Nephron (organoid): ENCODE data around the gene AHSG.
"Not testable (repeated sequence)": the region's sequence is repeated elsewhere in the genome, so short reads cannot be mapped to it uniquely, and the experiment has no call there.

Experiments
- H3K27ac Mint-ChIP-seq, 3 experiments: 2 replicates each; pipeline ENCODE4 v1.8.0; 2020; ENCODE audit warnings: mixed read lengths in 3 of 3, mild to moderate bottlenecking in 2 of 3, moderate library complexity in 1 of 3
- H3K27me3 Mint-ChIP-seq: 2 replicates; pipeline ENCODE4 v1.8.0; 2021; ENCODE audit warnings: low read depth, mild to moderate bottlenecking, moderate library complexity, mixed read lengths
- H3K36me3 Mint-ChIP-seq: 2 replicates; pipeline ENCODE4 v1.8.0; 2020; ENCODE audit warnings: low read depth, mixed read lengths
- H3K4me1 Mint-ChIP-seq: 2 replicates; pipeline ENCODE4 v1.8.0; 2020; ENCODE audit warnings: mixed read lengths
- H3K4me3 Mint-ChIP-seq, 3 experiments: 2 replicates each; pipeline ENCODE4 v1.8.0; 2020; ENCODE audit warnings: mild to moderate bottlenecking in 3 of 3, mixed read lengths in 3 of 3, moderate library complexity in 2 of 3
- H3K9me3 Mint-ChIP-seq: 2 replicates; pipeline ENCODE4 v1.8.0; 2020; ENCODE audit warnings: mixed read lengths
- CTCF ChIP-seq, 3 experiments: fragments of 200-600 bp; sonication (generic); IDR thresholded peaks; one replicate each; pipeline ENCODE4 v1.5.0; 2021; ENCODE audit warnings: antibody characterized with exemption in 3 of 3; ENCODE audit not compliant: unreplicated experiment in 3 of 3

Gene AHSG

GRCh38 chr3:186627852-186628414, 15.1 kb downstream of the AHSG start:
- Mint-ChIP-seq H3K27ac (no peak overlapping the region), H3K4me3 (no peak overlapping the region), H3K9me3 (no peaks in the 10 kb centered on the region), H3K36me3 (no peaks in the 10 kb centered on the region), H3K4me1 (no peaks in the 10 kb centered on the region), H3K27me3 (peaks cover 10% of the 10 kb centered on the region)
- no peak for TF ChIP-seq CTCF (IDR thresholded peaks at IDR 0.05; ENCODE audit: unreplicated experiment in 3 of 3)

- no peak for TF ChIP-seq CTCF (IDR thresholded peaks at IDR 0.05; ENCODE audit: unreplicated experiment in 3 of 3)
- H3K36me3 Mint-ChIP-seq, result no peaks in the 10 kb centered on the region
- peaks cover 10% of the 10 kb centered on the region for H3K27me3 Mint-ChIP-seq
- H3K4me1 Mint-ChIP-seq, result no peaks in the 10 kb centered on the region
- H3K4me3 Mint-ChIP-seq, result no peak overlapping the region
- no peaks in the 10 kb centered on the region for H3K9me3 Mint-ChIP-seq
- no peak overlapping the region for H3K27ac Mint-ChIP-seq
Measured at GRCh38 chr3:186628756-186629155, 15.9 kb downstream of the AHSG start.

GRCh38 chr3:186630950-186631641, 18.2 kb downstream of the AHSG start:
- no peak for TF ChIP-seq CTCF (IDR thresholded peaks at IDR 0.05; ENCODE audit: unreplicated experiment in 3 of 3)
- Mint-ChIP-seq H3K36me3 (no peaks in the 10 kb centered on the region), H3K27ac (no peak overlapping the region), H3K27me3 (peaks cover 10% of the 10 kb centered on the region), H3K9me3 (no peaks in the 10 kb centered on the region), H3K4me1 (no peaks in the 10 kb centered on the region), H3K4me3 (no peak overlapping the region)

GRCh38 chr3:186633481-186633880, 20.6 kb downstream of the AHSG start:
- H3K36me3 Mint-ChIP-seq, result no peaks in the 10 kb centered on the region
- no peaks in the 10 kb centered on the region for H3K4me1 Mint-ChIP-seq
- no peak overlapping the region for H3K27ac Mint-ChIP-seq
- H3K4me3 Mint-ChIP-seq, result no peak overlapping the region
- TF ChIP-seq CTCF (IDR thresholded peaks at IDR 0.05; ENCODE audit: unreplicated experiment in 3 of 3), result no peak
- peaks cover 14% of the 10 kb centered on the region for H3K27me3 Mint-ChIP-seq
- H3K9me3 Mint-ChIP-seq, result no peaks in the 10 kb centered on the region

GRCh38 chr3:186634207-186634606, 21.3 kb downstream of the AHSG start:
- peaks cover 17% of the 10 kb centered on the region for H3K27me3 Mint-ChIP-seq
- not testable (repeated sequence) for H3K9me3 Mint-ChIP-seq, H3K4me1 Mint-ChIP-seq, H3K4me3 Mint-ChIP-seq, H3K27ac Mint-ChIP-seq, H3K36me3 Mint-ChIP-seq

GRCh38 chr3:186635532-186635931, 22.7 kb downstream of the AHSG start:
- no peaks in the 10 kb centered on the region for H3K4me1 Mint-ChIP-seq
- H3K4me3 Mint-ChIP-seq, result no peak overlapping the region

More at GRCh38 chr3:186635532-186635931, 22.7 kb downstream of the AHSG start:
- Mint-ChIP-seq H3K27ac (no peak overlapping the region), H3K9me3 (no peaks in the 10 kb centered on the region), H3K36me3 (no peaks in the 10 kb centered on the region), H3K27me3 (peaks cover 19% of the 10 kb centered on the region)
- no peak for TF ChIP-seq CTCF (IDR thresholded peaks at IDR 0.05; ENCODE audit: unreplicated experiment in 3 of 3)
